Fibroblast of skin of right quadriceps (primary cell): ENCODE measurements around the gene PLEKHG5.

Experiments used
- DNase-seq: peaks from one replicate; pipeline ENCODE4 v3.0.0-alpha.2; 2013

Gene PLEKHG5

GRCh38 chr1:6475381-6476133, 15.9 kb downstream of the PLEKHG5 start:
- DNase-seq, result no peak

DNA sequence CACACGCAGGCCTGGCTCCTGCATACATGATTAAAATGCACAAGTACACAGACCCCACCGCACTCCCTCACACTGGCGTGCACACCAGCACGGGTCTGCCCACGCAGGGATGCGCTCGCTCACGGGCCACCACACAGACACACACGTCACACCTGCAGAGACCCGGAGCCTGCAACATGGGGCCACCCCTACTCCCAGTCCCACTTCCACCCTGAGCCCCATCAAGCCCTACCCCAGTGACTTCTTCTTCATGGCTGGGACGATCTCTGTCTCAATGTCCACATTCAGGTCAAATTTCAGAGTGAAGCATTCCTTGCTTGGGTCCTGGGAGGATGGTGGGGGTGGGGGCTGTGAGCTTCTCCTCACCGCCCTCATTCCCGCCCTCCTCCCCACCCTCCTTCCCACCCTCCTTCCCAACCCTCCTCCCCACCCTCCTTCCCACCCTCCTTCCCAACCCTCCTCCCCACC, 16.6 kb downstream of the PLEKHG5 start:
- DNase-seq, result no peak

DNA sequence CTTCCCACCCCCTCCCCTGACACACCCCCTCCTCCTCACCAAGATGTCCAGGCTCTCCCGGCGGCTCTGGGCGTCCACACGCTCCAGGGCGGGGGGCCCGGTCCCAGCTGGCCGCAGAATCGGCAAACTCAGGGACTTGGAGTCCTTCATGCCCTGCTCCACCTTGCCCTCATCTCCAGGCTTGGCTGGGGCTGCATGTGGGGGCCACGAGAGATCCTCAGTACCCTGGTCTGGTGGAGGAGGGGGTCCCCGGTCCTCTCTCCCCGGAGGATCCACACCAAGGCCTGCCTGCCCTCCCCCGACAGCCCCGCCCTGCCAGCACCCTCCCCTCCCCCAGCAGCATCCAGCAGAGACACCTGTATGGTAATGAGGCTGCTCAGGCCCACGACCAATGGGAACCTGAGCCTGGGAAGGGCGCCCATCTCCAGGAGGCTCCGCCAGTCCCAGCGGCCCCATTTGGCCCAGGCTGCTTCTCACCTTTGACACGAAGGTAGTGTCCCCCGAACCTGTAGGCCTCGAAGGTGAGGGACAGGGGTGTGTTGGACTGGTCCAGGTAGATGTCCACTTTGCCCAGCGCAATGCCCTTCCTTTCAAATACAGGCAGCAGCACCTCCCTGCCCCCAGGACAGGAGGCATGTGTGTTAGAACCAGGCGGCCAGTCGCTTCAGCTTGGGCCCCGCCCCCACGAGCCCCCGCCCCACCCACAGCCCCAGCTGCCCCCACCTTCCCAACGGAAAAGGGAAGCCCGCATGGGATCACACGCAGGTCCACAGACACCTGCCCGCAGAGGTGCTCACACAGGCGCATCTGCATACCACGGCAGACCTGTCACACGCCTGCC, 17.3 kb downstream of the PLEKHG5 start:
- DNase-seq, result no peak

GRCh38 chr1:6473156-6473555, 18.3 kb downstream of the PLEKHG5 start:
- DNase-seq, result no peak

- no peak for DNase-seq
These were observed 19.1 kb downstream of the PLEKHG5 start for GRCh38 chr1:6472391-6472790.

DNA sequence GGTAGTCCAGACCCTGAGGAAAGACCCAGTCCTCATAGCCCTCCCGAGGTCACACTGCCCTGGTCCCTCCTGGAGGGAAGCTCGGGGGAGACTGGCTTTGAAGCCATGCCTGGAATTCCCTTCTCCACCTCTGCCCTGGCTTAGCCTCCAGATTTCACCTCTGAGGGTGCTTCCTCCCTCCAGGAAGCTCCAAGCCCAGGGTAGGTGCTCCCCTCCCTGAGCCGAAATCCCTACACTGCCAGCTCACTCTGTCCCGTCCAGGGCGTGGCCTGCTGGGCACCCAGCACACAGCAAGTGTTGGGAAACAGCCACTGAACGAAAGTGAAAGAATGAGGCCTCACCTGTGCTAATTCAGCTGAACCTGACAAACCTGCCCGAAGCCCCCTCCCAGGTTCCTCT, 19.5 kb downstream of the PLEKHG5 start:
- DNase-seq, result no peak

DNA sequence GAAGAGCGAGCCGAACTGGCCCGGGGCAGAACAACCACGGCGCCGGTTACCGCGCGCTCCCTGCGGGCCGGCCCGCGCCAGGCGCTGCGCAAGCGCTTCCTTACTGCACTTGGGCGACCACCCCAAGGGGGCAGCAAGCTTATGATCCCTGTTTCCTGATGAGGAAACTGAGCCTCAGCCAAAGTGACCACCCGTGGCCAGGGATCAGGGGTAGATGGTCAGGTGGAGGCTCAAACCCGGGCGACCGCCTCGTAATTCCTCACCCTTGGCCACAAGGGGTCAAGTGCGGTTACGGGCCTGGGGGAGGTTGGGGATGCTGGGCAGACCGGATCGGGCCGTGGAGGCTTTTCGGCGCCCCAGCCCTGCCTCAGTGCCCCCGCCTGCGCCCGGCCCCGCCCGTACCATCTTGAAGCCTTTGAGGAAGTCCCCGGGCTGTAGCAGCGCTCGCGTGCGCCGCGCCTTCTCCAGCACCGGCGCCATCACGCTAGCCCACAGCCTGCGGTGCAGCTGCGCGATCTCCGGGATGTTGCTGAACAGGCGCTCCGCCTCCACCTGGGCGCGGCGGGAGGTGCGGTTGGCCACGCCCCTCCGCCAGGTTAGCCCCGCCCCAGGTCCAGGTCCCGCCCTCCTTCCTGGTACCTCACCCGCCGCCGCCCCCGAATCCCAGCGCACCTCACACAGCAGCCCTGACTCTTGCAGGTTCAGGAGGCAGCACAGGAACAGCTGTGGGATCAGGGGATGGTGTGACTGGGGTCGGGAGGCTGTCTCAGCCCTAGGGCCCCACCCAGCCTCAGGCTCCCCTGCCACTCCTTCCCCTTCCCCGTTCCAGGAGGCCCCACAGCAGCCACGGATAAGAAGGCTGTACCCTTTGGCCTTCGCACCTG, 20.1 kb downstream of the PLEKHG5 start:
- no peak for DNase-seq

DNA sequence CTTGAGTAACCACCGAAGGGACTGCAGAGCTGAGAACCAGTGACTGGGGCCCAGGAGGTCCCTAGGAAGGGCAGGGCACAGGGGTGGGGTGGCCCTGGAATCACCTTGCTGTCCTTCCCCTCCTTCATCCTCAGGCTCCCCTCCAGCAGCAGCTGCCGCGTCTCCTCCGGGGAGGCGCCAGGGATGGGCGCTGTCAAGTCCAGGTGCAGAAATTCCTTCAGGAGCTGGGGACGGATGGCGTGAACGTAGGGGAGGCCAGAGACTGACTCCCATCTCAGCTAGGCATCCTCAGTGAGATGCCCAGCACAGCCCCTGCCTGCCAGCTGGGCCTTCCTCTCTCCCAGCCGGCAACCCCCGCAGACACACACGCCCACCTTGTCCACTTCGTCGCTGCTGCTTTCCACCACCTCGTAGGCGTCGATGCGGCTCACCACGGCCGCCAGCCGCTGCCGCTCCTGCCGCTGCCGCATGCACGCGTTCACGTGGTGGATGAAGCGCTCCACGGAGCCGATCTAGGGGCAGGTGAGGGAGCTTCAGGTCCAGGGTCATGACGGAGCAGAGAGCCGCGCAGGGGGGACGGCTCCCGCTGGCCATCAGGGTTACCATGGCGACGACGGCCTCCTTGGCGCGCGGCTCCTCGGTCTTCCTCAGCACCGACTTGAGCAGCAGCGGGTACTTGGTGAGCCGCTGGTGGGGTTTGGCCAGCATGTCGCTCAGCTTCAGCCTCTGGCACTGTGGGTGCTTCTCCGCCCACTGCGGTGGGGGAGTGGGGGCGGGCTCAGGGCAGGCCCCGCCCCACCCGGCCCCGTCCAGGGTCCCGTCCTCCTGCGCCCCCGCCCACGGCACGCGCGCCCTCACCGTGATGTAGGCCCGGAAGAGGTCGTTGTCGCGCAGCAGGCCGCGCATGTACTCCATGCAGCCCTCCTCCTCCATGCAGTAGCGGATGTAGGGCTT, 21.1 kb downstream of the PLEKHG5 start:
- DNase-seq, result no peak

DNA sequence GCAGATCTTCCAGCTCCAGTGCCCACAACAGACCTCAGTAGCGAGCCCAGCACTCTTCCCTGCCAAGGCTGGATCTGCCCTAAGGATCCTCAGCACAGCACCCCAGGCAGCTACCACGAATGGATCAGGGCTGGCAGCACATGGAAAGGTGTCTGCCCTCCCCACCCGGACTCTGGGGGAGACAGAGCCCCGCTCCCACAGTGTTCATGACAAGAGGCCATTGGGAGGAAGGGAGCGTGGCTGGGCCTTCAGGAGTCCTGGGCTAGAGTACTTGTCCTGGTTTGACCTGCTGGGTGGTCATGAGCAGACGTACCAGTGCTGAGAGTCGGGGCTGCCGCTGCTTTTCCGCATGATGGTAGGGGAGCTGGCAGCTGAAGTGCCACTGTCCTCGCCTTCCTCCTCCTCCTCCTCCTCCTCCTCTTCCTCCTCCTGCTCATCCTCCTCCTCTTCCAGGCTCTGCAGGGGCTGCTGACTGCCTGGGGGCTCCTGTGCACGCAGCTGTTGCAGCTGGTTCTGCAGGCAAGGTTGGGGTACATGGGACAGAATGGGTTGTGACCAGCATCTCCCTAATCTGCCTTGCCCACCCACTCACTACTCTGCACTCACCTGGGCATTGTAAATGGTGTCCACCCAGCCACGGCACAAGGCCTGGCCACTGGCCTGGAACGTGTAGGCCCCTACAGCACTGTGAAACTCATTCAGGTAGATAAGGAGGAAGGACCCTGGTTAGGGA, 22.6 kb downstream of the PLEKHG5 start:
- DNase-seq, result no peak

GRCh38 chr1:6467744-6468688, 23.5 kb downstream of the PLEKHG5 start:
- DNase-seq, result no peak

- DNase-seq, result no peak
These were observed 24.2 kb downstream of the PLEKHG5 start for GRCh38 chr1:6467224-6467623.

- DNase-seq, result no peak
These were observed 24.7 kb downstream of the PLEKHG5 start for GRCh38 chr1:6466751-6467150.

GRCh38 chr1:6466023-6466422, 25.4 kb downstream of the PLEKHG5 start, which contains the start of gene TNFRSF25:
TSS of gene TNFRSF25 (minus strand) at chr1:6466173. CDS start at chr1:6466107, 66 bp downstream.
- no peak for DNase-seq

GRCh38 chr1:6465461-6466005, 25.9 kb downstream of the PLEKHG5 start:
- DNase-seq, result no peak

GRCh38 chr1:6464915-6465314, 26.6 kb downstream of the PLEKHG5 start:
- DNase-seq, result no peak

DNA sequence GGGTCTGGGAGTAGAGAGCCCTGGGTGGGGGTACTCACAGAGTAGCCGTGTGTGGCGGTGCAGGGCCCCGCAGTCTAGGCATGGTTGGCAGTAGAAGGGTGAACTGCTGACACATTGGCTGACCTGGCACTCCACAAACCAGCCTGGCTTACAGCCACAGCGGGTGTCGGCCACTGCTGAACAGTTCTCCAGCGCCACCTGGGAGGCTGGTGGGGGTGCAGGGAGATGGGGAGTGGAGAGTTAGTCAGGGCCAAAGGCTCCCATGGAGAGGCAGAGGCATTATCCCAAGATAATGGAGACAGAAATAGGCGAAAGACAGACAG, 27.0 kb downstream of the PLEKHG5 start:
- no peak for DNase-seq

- no peak for DNase-seq
These were observed 28.4 kb downstream of the PLEKHG5 start for GRCh38 chr1:6463120-6463412.

GRCh38 chr1:6462412-6463119, 28.9 kb downstream of the PLEKHG5 start:
- no peak for DNase-seq
